WTC11 (cell line): Measurements from ENCODE around the gene MAP7D3.

Experiments used
- ATF2 ChIP-seq: sonication (generic); formaldehyde crosslinking; IDR thresholded peaks from 2 replicates; pipeline ENCODE4 v1.8.1; 2022; ENCODE audit warnings: low read depth, missing genetic modification reagents, borderline replicate concordance
- CTCF ChIP-seq: fragments of 200-600 bp; IDR thresholded peaks from 2 replicates; pipeline ENCODE4 v1.8.0; 2022; ENCODE audit warnings: antibody characterized with exemption
- GABPB1 ChIP-seq: sonication (generic); formaldehyde crosslinking; IDR thresholded peaks from 2 replicates; pipeline ENCODE4 v1.8.1; 2023; ENCODE audit warnings: mild to moderate bottlenecking, missing genetic modification reagents
- NFYB ChIP-seq: sonication (generic); formaldehyde crosslinking; conservative IDR thresholded peaks from 2 replicates; pipeline ENCODE4 v1.8.0; 2022; ENCODE audit warnings: low read depth, missing genetic modification reagents
- NR3C1 ChIP-seq: sonication (generic); formaldehyde crosslinking; conservative IDR thresholded peaks from 2 replicates; pipeline ENCODE4 v1.8.1; 2023; ENCODE audit warnings: low read depth, mild to moderate bottlenecking, missing genetic modification reagents
- SMAD3 ChIP-seq: sonication (generic); formaldehyde crosslinking; IDR thresholded peaks from 2 replicates; pipeline ENCODE4 v1.8.0; 2022; ENCODE audit warnings: missing genetic modification reagents, mild to moderate bottlenecking, borderline replicate concordance
- ZNF263 ChIP-seq: sonication (generic); formaldehyde crosslinking; IDR thresholded peaks from 2 replicates; pipeline ENCODE4 v1.8.1; 2022; ENCODE audit warnings: low read depth, mild to moderate bottlenecking, moderate library complexity, missing genetic modification reagents

- TF ChIP-seq GABPB1 (CRISPR knock-in tag) (no peak), ATF2 (CRISPR knock-in tag) (no peak), CTCF (no peak), NR3C1 (no peak), NFYB (CRISPR knock-in tag) (no peak), ZNF263 (CRISPR knock-in tag) (no peak), SMAD3 (CRISPR knock-in tag) (no peak)
Measured at GRCh38 chrX:136261321-136261720, 10.1 kb upstream of the MAP7D3 start.
